GM18505 (cell line): ENCODE results near the gene ABHD13.
"Not testable (repeated sequence)": the region's sequence is repeated elsewhere in the genome, so short reads cannot be mapped to it uniquely, and the experiment has no call there.

ENCODE experiments used
- ATAC-seq: cut with Tn5 transposase; IDR thresholded peaks from one replicate; pipeline ENCODE4 v1.9.1; 2021; ENCODE audit not compliant: unreplicated experiment
- POLR2A ChIP-seq: IDR thresholded peaks from 4 replicates; pipeline ENCODE4 v1.6.1; 2011; ENCODE audit warnings: borderline replicate concordance; ENCODE audit not compliant: insufficient read depth, insufficient read length; ENCODE audit errors: extremely low read depth

ABHD13 gene

GRCh38 chr13:108210551-108210950 lies 7.6 kb upstream of the ABHD13 start:
- TF ChIP-seq POLR2A: no peak
- no peak for ATAC-seq

GRCh38 chr13:108212886-108213285 lies 5.3 kb upstream of the ABHD13 start:
- no peak for TF ChIP-seq POLR2A
- peak; percentile 43 for ATAC-seq

- no peak for TF ChIP-seq POLR2A
These were observed 4.2 kb upstream of the ABHD13 start for GRCh38 chr13:108213946-108214345.

GRCh38 chr13:108214441-108215271 lies 3.5 kb upstream of the ABHD13 start:
- no peak for TF ChIP-seq POLR2A
- no peak for ATAC-seq

More at GRCh38 chr13:108213946-108214345, 4.2 kb upstream of the ABHD13 start:
- no peak for ATAC-seq

- ATAC-seq: peak; percentile 69
- TF ChIP-seq POLR2A: peak; percentile 75
These were observed 2.8 kb upstream of the ABHD13 start, which contains the start of gene LIG4 for GRCh38 chr13:108215436-108215835. LIG4 (minus strand) TSS chr13:108215536; CDS start chr13:108211268, 4,268 bp downstream.

- ATAC-seq: not testable (repeated sequence)
These were observed 717 bp upstream of the ABHD13 start for GRCh38 chr13:108217307-108218043.

- TF ChIP-seq POLR2A: no peak
- no peak for ATAC-seq
These were observed 1.8 kb downstream of the ABHD13 start for GRCh38 chr13:108220041-108220440.

GRCh38 chr13:108223687-108224503 lies 5.7 kb downstream of the ABHD13 start:
- ATAC-seq: no peak
- no peak for TF ChIP-seq POLR2A

- no peak for ATAC-seq
- no peak for TF ChIP-seq POLR2A
These were observed 7.2 kb downstream of the ABHD13 start for GRCh38 chr13:108225440-108225839.

GRCh38 chr13:108226184-108226583 lies 8.0 kb downstream of the ABHD13 start:
- no peak for TF ChIP-seq POLR2A
- no peak for ATAC-seq

GRCh38 chr13:108227651-108228272 lies 9.6 kb downstream of the ABHD13 start:
- no peak for TF ChIP-seq POLR2A
- ATAC-seq: no peak

- ATAC-seq: no peak
- no peak for TF ChIP-seq POLR2A
These were observed 12.2 kb downstream of the ABHD13 start for GRCh38 chr13:108230377-108230776.

- no peak for TF ChIP-seq POLR2A
- ATAC-seq: no peak
These were observed 31.0 kb downstream of the ABHD13 start for GRCh38 chr13:108249150-108249549.

GRCh38 chr13:108257248-108257647 lies 39.1 kb downstream of the ABHD13 start:
- no peak for TF ChIP-seq POLR2A
- no peak for ATAC-seq
